Activated gamma-delta T cell (primary cell): ENCODE data around the gene CCND2.
A peak's percentile ranks its signal among the peaks of the same experiment; 100 is the strongest.

Source experiments
- DNase-seq: peaks from one replicate; lab custom pipeline; 2025; lab: John Stamatoyannopoulos, UW

CCND2 gene

GRCh38 chr12:4256043-4256826, 17.3 kb upstream of the CCND2 start:
- no peak for DNase-seq

GRCh38 chr12:4257442-4257841, 16.1 kb upstream of the CCND2 start:
- DNase-seq: no peak

- DNase-seq: no peak
These were observed 14.5 kb upstream of the CCND2 start for GRCh38 chr12:4259099-4259498.

GRCh38 chr12:4261655-4262054, 11.9 kb upstream of the CCND2 start:
- no peak for DNase-seq

GRCh38 chr12:4265280-4265679, 8.3 kb upstream of the CCND2 start:
- DNase-seq: no peak

- no peak for DNase-seq
These were observed 6.6 kb upstream of the CCND2 start for GRCh38 chr12:4266990-4267389.

GRCh38 chr12:4267704-4268328, 5.7 kb upstream of the CCND2 start:
- no peak for DNase-seq

GRCh38 chr12:4268329-4269181, 5.0 kb upstream of the CCND2 start:
- DNase-seq: no peak

- peak; percentile 76 for DNase-seq
These were observed 4.1 kb upstream of the CCND2 start for GRCh38 chr12:4269279-4269991.

GRCh38 chr12:4270016-4270830, 3.3 kb upstream of the CCND2 start:
- DNase-seq: no peak

- DNase-seq: peak; percentile 24
These were observed 2.5 kb upstream of the CCND2 start for GRCh38 chr12:4270831-4271716.

GRCh38 chr12:4271717-4272423, 1.7 kb upstream of the CCND2 start:
- DNase-seq: peak; percentile 76

GRCh38 chr12:4272424-4273272, 914 bp upstream of the CCND2 start:
- DNase-seq: peak; percentile 76

GRCh38 chr12:4273273-4273651, 300 bp upstream of the CCND2 start:
- no peak for DNase-seq

- DNase-seq: no peak
These were observed 944 bp downstream of the CCND2 start for GRCh38 chr12:4274396-4275015.

GRCh38 chr12:4275016-4275869, 1.7 kb downstream of the CCND2 start:
- no peak for DNase-seq

- no peak for DNase-seq
These were observed 2.3 kb downstream of the CCND2 start for GRCh38 chr12:4275870-4276301.
